Femur (tissue), 1 donor: Measurements from ENCODE around the gene MBTPS1.

Experiments
- DNase-seq: peaks from one replicate; pipeline ENCODE4 v3.0.0-alpha.2; 2017

MBTPS1 gene

GRCh38 chr16:84049403-84050060 is 67.2 kb downstream of the MBTPS1 start:
- DNase-seq, result peak; percentile 16

- peak; percentile 5 for DNase-seq
These were observed 67.9 kb downstream of the MBTPS1 start for GRCh38 chr16:84048871-84049270.

- peak; percentile 4 for DNase-seq
These were observed 68.5 kb downstream of the MBTPS1 start for GRCh38 chr16:84048270-84048669.

GRCh38 chr16:84047626-84048025 is 69.1 kb downstream of the MBTPS1 start:
- peak; percentile 10 for DNase-seq

GRCh38 chr16:84047206-84047605 is 69.5 kb downstream of the MBTPS1 start:
- peak; percentile 9 for DNase-seq

GRCh38 chr16:84045818-84046470 is 70.8 kb downstream of the MBTPS1 start:
- no peak for DNase-seq

- no peak for DNase-seq
These were observed 71.5 kb downstream of the MBTPS1 start for GRCh38 chr16:84045001-84045817.

GRCh38 chr16:84044118-84044488 is 72.6 kb downstream of the MBTPS1 start:
- no peak for DNase-seq

- no peak for DNase-seq
These were observed 73.1 kb downstream of the MBTPS1 start for GRCh38 chr16:84043486-84044117.

GRCh38 chr16:84042879-84043485 is 73.8 kb downstream of the MBTPS1 start:
- no peak for DNase-seq

- no peak for DNase-seq
These were observed 74.3 kb downstream of the MBTPS1 start, which contains the start of gene SLC38A8 for GRCh38 chr16:84042308-84042878. TSS of gene SLC38A8 (minus strand) at chr16:84042795. CDS start at chr16:84042157, 638 bp downstream.

- no peak for DNase-seq
These were observed 74.9 kb downstream of the MBTPS1 start for GRCh38 chr16:84041881-84042280.

- DNase-seq, result peak; percentile 54
These were observed 75.6 kb downstream of the MBTPS1 start for GRCh38 chr16:84040823-84041820.

- DNase-seq, result no peak
These were observed 76.4 kb downstream of the MBTPS1 start for GRCh38 chr16:84040226-84040822.

GRCh38 chr16:84039696-84040095 is 77.0 kb downstream of the MBTPS1 start:
- DNase-seq, result no peak

- DNase-seq, result no peak
These were observed 78.3 kb downstream of the MBTPS1 start for GRCh38 chr16:84038469-84038868.

GRCh38 chr16:84036982-84037425 is 79.7 kb downstream of the MBTPS1 start:
- no peak for DNase-seq

- DNase-seq, result no peak
These were observed 80.6 kb downstream of the MBTPS1 start for GRCh38 chr16:84036131-84036530.

GRCh38 chr16:84034516-84034915 is 82.2 kb downstream of the MBTPS1 start:
- DNase-seq, result no peak
